ENCODE results near the gene HRH3. TPM values are rescaled to one million over a fixed set of nuclear protein-coding genes. Genes with fewer than 3 reads are reported as not detected.

The HRH3 gene
- total RNA-seq, 2 experiments from 2014 or later = not detected

Other genes with a start within 250 kb of the HRH3 start
- 10 to 100 TPM; 24.2 to 32.0 TPM for gene TAF4, start 154.4 kb downstream of the HRH3 start, total RNA-seq
- 10 to 100 TPM; 42.6 to 47.1 TPM for gene LSM14B, start 97.8 kb downstream of the HRH3 start, total RNA-seq
- gene PSMA7, start 76.9 kb downstream of the HRH3 start, total RNA-seq = 100 to 1,000 TPM; 250 to 306 TPM
- 10 to 100 TPM; 17.3 to 19.7 TPM for gene SS18L1, start 76.5 kb downstream of the HRH3 start, total RNA-seq
- 10 to 100 TPM; 33.6 to 37.3 TPM for gene MTG2, start 37.2 kb downstream of the HRH3 start, total RNA-seq
- 10 to 100 TPM; 30.2 to 30.9 TPM for gene OSBPL2, start 18.2 kb upstream of the HRH3 start, total RNA-seq
- 10 to 100 TPM; 86.1 to 90.1 TPM for gene ADRM1, start 82.7 kb upstream of the HRH3 start, total RNA-seq
- gene LAMA5, start 147.0 kb upstream of the HRH3 start, total RNA-seq = under 1 TPM; 0.64 to 0.67 TPM
- 1,000 to 10,000 TPM; 1,391 to 1,979 TPM for gene RPS21, start 166.8 kb upstream of the HRH3 start, total RNA-seq
- gene CABLES2, start 187.0 kb upstream of the HRH3 start, total RNA-seq = 10 to 100 TPM; 19.1 to 22.5 TPM
- not detected for gene RBBP8NL, start 207.3 kb upstream of the HRH3 start, total RNA-seq